Naive thymus-derived CD8-positive, alpha-beta T cell (primary cell): ENCODE data around the gene LIPN. TPM values are rescaled to one million over a fixed set of nuclear protein-coding genes. Genes with fewer than 3 reads are reported as not detected.

Source experiments
- ATAC-seq, 2 donors: fragments of 150-1000 bp; cut with Tn5 transposase in 1 of 2; sonication (Bioruptor Pico), chemical (Tn5 transposase) in 1 of 2; 1 replicate in 1 of 2; 2 replicates in 1 of 2; pipeline ENCODE4 v1.10.0; 2021; ENCODE audit warnings: mild to moderate bottlenecking in 2 of 2, moderate library complexity in 2 of 2
- POLR2A ChIA-PET: fragments of 350-600 bp; sonication (Branson Sonifier 250); formaldehyde crosslinking; loops from one replicate; lab custom pipeline; 2021; ENCODE audit warnings: antibody characterized with exemption; lab: Charles Lee
- DNase-seq, 10 donors: peaks; one replicate each; pipeline versions ENCODE4 v3.0.0 to v3.0.0-alpha.2; 2020 to 2022
- H3K27ac Mint-ChIP-seq, 10 donors: one replicate each; pipeline ENCODE4 v1.8.0; 2020 to 2022; ENCODE audit warnings: mild to moderate bottlenecking in 10 of 10, mixed read lengths in 10 of 10, moderate library complexity in 4 of 10, inconsistent platforms in 1 of 10
- H3K27me3 Mint-ChIP-seq, 5 donors: one replicate each; pipeline ENCODE4 v1.8.0; 2021 to 2022; ENCODE audit warnings: mixed read lengths in 5 of 5
- H3K36me3 Mint-ChIP-seq, 3 donors: one replicate each; pipeline ENCODE4 v1.8.0; 2020 to 2022; ENCODE audit warnings: mixed read lengths in 3 of 3, mild to moderate bottlenecking in 2 of 3, inconsistent platforms in 1 of 3
- H3K4me1 Mint-ChIP-seq, 4 donors: one replicate each; pipeline ENCODE4 v1.8.0; 2021 to 2022; ENCODE audit warnings: mixed read lengths in 4 of 4
- H3K4me3 Mint-ChIP-seq, 10 donors: one replicate each; pipeline ENCODE4 v1.8.0; 2020 to 2022; ENCODE audit warnings: mild to moderate bottlenecking in 10 of 10, mixed read lengths in 10 of 10, moderate library complexity in 6 of 10, inconsistent platforms in 1 of 10
- H3K9me3 Mint-ChIP-seq, 9 donors: one replicate each; pipeline ENCODE4 v1.8.0; 2020 to 2022; ENCODE audit warnings: mixed read lengths in 9 of 9, mild to moderate bottlenecking in 3 of 9, inconsistent platforms in 1 of 9, moderate library complexity in 1 of 9
- polyA plus RNA-seq, 3 donors: library from polyadenylated mRNA; unstranded; fragments of 300-500 nt; fragmentation: Illumina TruSeq; gene quantifications; one replicate each; pipeline ENCODE4 v1.2.3, GENCODE V29; 2021
- total RNA-seq, 8 experiments: library from RNA in 2 of 8; stranded (reverse) in 2 of 8; gene quantifications; one replicate each; pipeline ENCODE4 v1.2.3 and lab custom pipeline; 2021 to 2026

Gene LIPN
- total and polyA plus RNA-seq, 5 experiments from 2014 or later = not detected

GRCh38 chr10:88754287-88754686, 5.5 kb upstream of the LIPN start:
- no peaks in the 10 kb centered on the region for H3K4me1 Mint-ChIP-seq
- no peak for DNase-seq
- ATAC-seq = no peak
- H3K4me3 Mint-ChIP-seq = no peak overlapping the region
- H3K9me3 Mint-ChIP-seq = peaks cover 0 to 3% (median 0%) of the 10 kb centered on the region in 9 donors
- no peaks in the 10 kb centered on the region for H3K36me3 Mint-ChIP-seq
- no peak overlapping the region for H3K27ac Mint-ChIP-seq
- POLR2A ChIA-PET = no interaction called here
- no peaks in the 10 kb centered on the region for H3K27me3 Mint-ChIP-seq

DNA sequence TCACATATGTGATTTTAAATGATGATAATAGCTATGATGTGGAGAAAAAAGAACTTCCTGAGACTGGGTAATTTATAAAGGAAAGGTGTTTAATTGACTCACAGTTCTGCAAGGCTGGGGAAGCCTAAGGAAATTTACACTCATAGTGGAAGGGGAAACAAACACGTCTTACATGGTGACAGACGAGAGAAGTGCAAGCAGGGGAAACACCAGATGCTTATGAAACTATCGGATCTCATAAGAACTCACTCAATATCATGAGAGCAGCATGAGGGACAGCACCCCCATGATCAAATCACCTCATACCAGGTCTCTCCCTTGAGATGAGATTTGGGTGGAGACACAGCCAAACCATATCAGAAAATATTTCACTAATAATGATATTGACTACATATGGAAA, 4.1 kb upstream of the LIPN start:
- Mint-ChIP-seq H3K27ac (no peak overlapping the region), H3K9me3 (no peaks in the 10 kb centered on the region)
- no peak for DNase-seq

DNA sequence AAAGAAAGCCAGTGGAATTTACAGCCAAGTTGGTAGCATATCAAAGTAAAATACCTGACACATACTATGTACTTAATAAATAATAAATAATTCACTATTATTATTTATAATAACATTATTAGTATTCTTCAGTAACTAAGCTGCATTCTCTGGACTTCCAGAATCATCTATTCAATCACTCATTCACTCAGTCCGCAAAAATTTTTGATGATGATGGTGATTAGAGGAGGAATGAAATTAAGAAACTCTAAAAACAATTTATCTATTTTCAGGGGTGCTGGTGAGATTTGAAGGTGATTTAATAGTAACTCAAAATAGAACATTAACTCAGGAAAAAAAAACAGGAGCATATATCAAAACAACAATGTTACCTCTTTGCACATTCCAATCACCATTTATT, 3.2 kb upstream of the LIPN start:
- Mint-ChIP-seq H3K9me3 (no peaks in the 10 kb centered on the region), H3K4me1 (peaks cover 2 to 7% (median 4%) of the 10 kb centered on the region in 4 donors), H3K4me3 (no peak overlapping the region), H3K27me3 (no peaks in the 10 kb centered on the region), H3K27ac (no peak overlapping the region), H3K36me3 (no peaks in the 10 kb centered on the region)
- ATAC-seq (no peak), DNase-seq (no peak)
- POLR2A ChIA-PET = no interaction called here

More for the DNA sequence above, 4.1 kb upstream of the LIPN start:
- Mint-ChIP-seq H3K27me3 (no peaks in the 10 kb centered on the region), H3K4me1 (peaks cover 2 to 7% (median 4%) of the 10 kb centered on the region in 4 donors), H3K36me3 (no peaks in the 10 kb centered on the region), H3K4me3 (no peak overlapping the region)
- POLR2A ChIA-PET = no interaction called here
- no peak for ATAC-seq

DNA sequence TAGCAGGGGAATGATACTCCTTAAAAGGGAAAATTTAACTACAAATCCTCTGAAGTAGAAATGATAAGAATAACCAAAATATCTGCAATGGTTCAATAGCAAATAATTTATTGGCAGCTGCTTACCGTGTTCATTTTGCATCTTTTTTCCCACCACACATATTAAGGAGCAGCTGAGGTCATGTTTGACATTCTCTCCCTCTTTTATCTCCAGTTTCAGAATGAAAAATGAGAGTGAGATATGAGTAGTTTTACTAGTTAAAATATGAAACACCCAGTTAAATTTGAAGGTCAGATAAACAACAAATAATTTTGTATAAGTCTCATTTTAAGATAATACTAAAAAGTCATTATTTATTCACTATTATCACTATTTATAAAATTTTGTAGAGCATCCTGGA, 3.1 kb downstream of the LIPN start:
- Mint-ChIP-seq H3K27ac (no peak overlapping the region), H3K9me3 (no peaks in the 10 kb centered on the region)
- POLR2A ChIA-PET = no interaction called here

DNA sequence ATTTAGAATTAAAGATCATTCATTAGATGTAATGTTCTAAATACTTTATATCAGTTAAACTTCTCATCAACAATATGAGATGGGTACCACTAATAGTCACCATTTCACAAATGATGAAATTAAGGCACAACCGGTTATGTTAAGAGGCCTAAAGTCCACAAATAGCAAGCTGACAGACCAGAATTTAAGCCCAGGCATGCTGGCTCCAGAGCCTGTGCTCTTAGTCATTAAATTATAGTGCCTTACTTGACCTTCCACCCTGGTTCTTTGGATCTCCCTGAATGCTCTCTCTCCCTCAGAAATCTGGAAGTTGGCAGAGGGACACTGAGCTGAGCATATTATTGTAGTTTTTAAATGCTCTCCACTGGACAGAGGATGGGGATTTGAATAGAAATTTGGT, 3.6 kb downstream of the LIPN start:
- H3K27me3 Mint-ChIP-seq = peaks cover 0 to 1% (median 0%) of the 10 kb centered on the region in 5 donors
- no peak for DNase-seq
- no peak overlapping the region for H3K4me3 Mint-ChIP-seq
- POLR2A ChIA-PET = no interaction called here
- no peaks in the 10 kb centered on the region for H3K9me3 Mint-ChIP-seq
- no peaks in the 10 kb centered on the region for H3K36me3 Mint-ChIP-seq
- ATAC-seq = no peak
- H3K4me1 Mint-ChIP-seq = peaks cover 2 to 7% (median 4%) of the 10 kb centered on the region in 4 donors
- no peak overlapping the region for H3K27ac Mint-ChIP-seq

More for the DNA sequence above, 3.1 kb downstream of the LIPN start:
- peaks cover 2 to 7% (median 4%) of the 10 kb centered on the region in 4 donors for H3K4me1 Mint-ChIP-seq
- no peaks in the 10 kb centered on the region for H3K36me3 Mint-ChIP-seq
- ATAC-seq = no peak
- H3K4me3 Mint-ChIP-seq = no peak overlapping the region
- DNase-seq = no peak
- H3K27me3 Mint-ChIP-seq = peaks cover 0 to 1% (median 0%) of the 10 kb centered on the region in 5 donors

DNA sequence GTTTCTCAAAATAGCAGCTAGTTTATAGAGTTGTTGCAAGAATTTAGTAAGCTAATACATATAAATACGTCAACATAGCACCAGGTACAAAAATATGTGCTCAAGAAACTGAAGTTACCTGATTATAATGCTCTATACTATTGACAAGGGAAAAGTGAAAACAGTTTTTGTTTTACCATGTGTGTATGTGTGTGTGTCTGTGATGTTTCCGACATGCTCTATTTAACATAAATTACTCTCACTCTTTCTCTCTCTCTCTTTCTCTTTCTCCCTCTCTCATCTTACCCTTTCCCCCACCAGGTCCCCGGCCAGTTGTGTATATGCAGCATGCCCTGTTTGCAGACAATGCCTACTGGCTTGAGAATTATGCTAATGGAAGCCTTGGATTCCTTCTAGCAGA, 4.3 kb downstream of the LIPN start:
- H3K27ac Mint-ChIP-seq = no peak overlapping the region
- peaks cover 2 to 7% (median 4%) of the 10 kb centered on the region in 4 donors for H3K4me1 Mint-ChIP-seq
- no peaks in the 10 kb centered on the region for H3K9me3 Mint-ChIP-seq
- no peak overlapping the region for H3K4me3 Mint-ChIP-seq
- H3K27me3 Mint-ChIP-seq = peaks cover 0 to 1% (median 0%) of the 10 kb centered on the region in 5 donors
- DNase-seq (no peak), ATAC-seq (no peak)
- POLR2A ChIA-PET = no interaction called here
- H3K36me3 Mint-ChIP-seq = no peaks in the 10 kb centered on the region

DNA sequence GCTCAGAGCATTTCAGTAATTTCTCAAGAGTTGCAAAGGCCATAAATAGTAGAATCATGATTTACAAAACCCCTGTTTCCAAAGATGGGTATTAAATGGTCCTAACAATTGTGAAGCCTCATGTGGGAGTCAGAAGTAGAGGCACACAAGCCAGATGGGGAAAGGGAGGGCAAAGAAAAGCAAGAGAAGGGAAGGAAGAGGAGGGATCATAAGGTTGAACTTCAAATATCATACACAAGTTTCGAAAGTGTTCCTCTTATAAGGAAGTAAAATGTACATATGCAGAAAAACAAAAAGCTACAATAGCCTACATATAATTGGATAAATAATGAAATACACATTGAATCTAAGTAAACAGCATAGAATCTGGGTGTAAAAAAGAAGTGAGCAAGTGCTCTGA, 6.0 kb downstream of the LIPN start:
- Mint-ChIP-seq H3K9me3 (no peaks in the 10 kb centered on the region), H3K36me3 (no peaks in the 10 kb centered on the region), H3K27me3 (peaks cover 0 to 1% (median 0%) of the 10 kb centered on the region in 5 donors), H3K27ac (no peak overlapping the region), H3K4me3 (no peak overlapping the region), H3K4me1 (no peaks in the 10 kb centered on the region)
- DNase-seq = no peak
- POLR2A ChIA-PET = no interaction called here
- no peak for ATAC-seq

- Mint-ChIP-seq H3K27ac (no peak overlapping the region), H3K9me3 (peaks cover 0 to 12% (median 4%) of the 10 kb centered on the region in 9 donors), H3K36me3 (peaks cover 0 to 9% (median 7%) of the 10 kb centered on the region in 3 donors), H3K4me3 (no peak overlapping the region), H3K4me1 (no peaks in the 10 kb centered on the region), H3K27me3 (no peaks in the 10 kb centered on the region)
- POLR2A ChIA-PET = no interaction called here
- no peak for DNase-seq
- ATAC-seq = no peak
These were observed 9.6 kb downstream of the LIPN start for GRCh38 chr10:88769384-88769783.

DNA sequence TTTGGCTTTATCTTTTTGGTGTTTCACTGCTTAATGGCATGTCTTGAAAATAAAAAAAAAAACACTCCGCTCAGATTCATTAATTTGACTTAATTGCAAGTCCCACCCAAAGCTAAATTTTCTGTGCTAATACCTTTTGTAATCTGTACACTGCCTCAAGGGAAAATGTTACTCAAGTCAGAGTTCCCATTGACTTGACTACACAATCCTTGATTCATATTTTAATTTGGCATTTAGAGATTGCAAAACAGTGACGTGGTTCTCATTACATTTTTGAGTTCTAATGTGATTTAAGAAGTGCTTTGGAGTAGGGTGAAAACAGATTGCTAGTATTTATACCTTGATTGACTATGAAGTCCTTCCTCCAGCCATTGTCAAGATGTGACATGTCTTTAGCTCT, 21.4 kb downstream of the LIPN start:
- peaks cover 0 to 3% (median 0%) of the 10 kb centered on the region in 4 donors for H3K4me1 Mint-ChIP-seq
- DNase-seq (no peak), ATAC-seq (no peak)
- H3K36me3 Mint-ChIP-seq = no peaks in the 10 kb centered on the region
- H3K9me3 Mint-ChIP-seq = peaks cover 0 to 2% (median 0%) of the 10 kb centered on the region in 9 donors
- H3K4me3 Mint-ChIP-seq = no peak overlapping the region
- peaks cover 0 to 3% (median 0%) of the 10 kb centered on the region in 5 donors for H3K27me3 Mint-ChIP-seq
- POLR2A ChIA-PET = no interaction called here
- H3K27ac Mint-ChIP-seq = no peak overlapping the region

- Mint-ChIP-seq H3K27me3 (peaks cover 0 to 3% (median 0%) of the 10 kb centered on the region in 5 donors), H3K36me3 (no peaks in the 10 kb centered on the region), H3K4me1 (peaks cover 0 to 3% (median 0%) of the 10 kb centered on the region in 4 donors), H3K27ac (no peak overlapping the region), H3K9me3 (no peaks in the 10 kb centered on the region), H3K4me3 (no peak overlapping the region)
- POLR2A ChIA-PET = no interaction called here
- ATAC-seq = no peak
- DNase-seq = no peak
These were observed 22.4 kb downstream of the LIPN start for GRCh38 chr10:88782222-88782621.

- no peak overlapping the region for H3K4me3 Mint-ChIP-seq
- ATAC-seq = no peak
- no peak for DNase-seq
- H3K27ac Mint-ChIP-seq = no peak overlapping the region
- H3K36me3 Mint-ChIP-seq = no peaks in the 10 kb centered on the region
- H3K4me1 Mint-ChIP-seq = peaks cover 0 to 3% (median 0%) of the 10 kb centered on the region in 4 donors
- H3K27me3 Mint-ChIP-seq = peaks cover 0 to 3% (median 0%) of the 10 kb centered on the region in 5 donors
- POLR2A ChIA-PET = no interaction called here
- H3K9me3 Mint-ChIP-seq = no peaks in the 10 kb centered on the region
These were observed 23.9 kb downstream of the LIPN start for GRCh38 chr10:88783724-88784123.

- no peaks in the 10 kb centered on the region for H3K36me3 Mint-ChIP-seq
- no peaks in the 10 kb centered on the region for H3K9me3 Mint-ChIP-seq
- H3K27me3 Mint-ChIP-seq = peaks cover 0 to 3% (median 0%) of the 10 kb centered on the region in 5 donors
- DNase-seq (no peak), ATAC-seq (no peak)
- POLR2A ChIA-PET = no interaction called here
- H3K4me3 Mint-ChIP-seq = no peak overlapping the region
- peaks cover 0 to 3% (median 0%) of the 10 kb centered on the region in 4 donors for H3K4me1 Mint-ChIP-seq
- no peak overlapping the region for H3K27ac Mint-ChIP-seq
These were observed 26.4 kb downstream of the LIPN start for GRCh38 chr10:88786032-88786770.

- Mint-ChIP-seq H3K4me3 (no peak overlapping the region), H3K27ac (no peak overlapping the region), H3K27me3 (peaks cover 0 to 1% (median 0%) of the 10 kb centered on the region in 5 donors), H3K4me1 (peaks cover 0 to 8% (median 0%) of the 10 kb centered on the region in 4 donors), H3K36me3 (no peaks in the 10 kb centered on the region), H3K9me3 (no peaks in the 10 kb centered on the region)
- no peak for DNase-seq
- POLR2A ChIA-PET = no interaction called here
- ATAC-seq = no peak
These were observed 27.6 kb downstream of the LIPN start for GRCh38 chr10:88787463-88787862.

DNA sequence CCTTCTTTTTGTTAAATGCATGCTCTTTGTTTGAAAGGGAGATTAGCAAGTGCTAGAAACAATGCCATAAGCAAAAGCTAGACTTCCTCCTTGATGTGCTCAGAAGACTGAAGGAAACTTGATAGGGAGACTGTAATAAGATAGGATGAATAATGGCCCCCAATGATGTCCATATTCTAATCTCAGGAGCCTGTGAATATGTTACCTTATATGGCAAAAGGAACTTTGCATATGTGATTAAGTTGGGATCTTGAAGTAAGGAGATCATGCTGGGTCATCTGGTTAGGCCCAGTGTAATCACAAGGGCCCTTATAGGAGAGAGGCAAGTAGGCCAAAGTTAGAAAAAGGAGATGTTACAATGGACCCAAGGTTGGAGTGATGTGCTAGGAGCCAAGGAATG, 29.1 kb downstream of the LIPN start:
- Mint-ChIP-seq H3K9me3 (no peaks in the 10 kb centered on the region), H3K4me3 (no peak overlapping the region), H3K27me3 (no peaks in the 10 kb centered on the region), H3K4me1 (peaks cover 0 to 19% (median 6%) of the 10 kb centered on the region in 4 donors), H3K36me3 (no peaks in the 10 kb centered on the region), H3K27ac (no peak overlapping the region)
- ATAC-seq (no peak), DNase-seq (no peak)
- POLR2A ChIA-PET = no interaction called here
